ENCODE measurements around the gene UBXN2A. TPM values are rescaled to one million over a fixed set of nuclear protein-coding genes. Genes with fewer than 3 reads are reported as not detected.
A peak's percentile ranks its signal among the peaks of the same experiment; 100 is the strongest.

The UBXN2A gene
- polyA plus RNA-seq, 3 donors: 2.0 to 6.8 (median 5.5) TPM

DNA sequence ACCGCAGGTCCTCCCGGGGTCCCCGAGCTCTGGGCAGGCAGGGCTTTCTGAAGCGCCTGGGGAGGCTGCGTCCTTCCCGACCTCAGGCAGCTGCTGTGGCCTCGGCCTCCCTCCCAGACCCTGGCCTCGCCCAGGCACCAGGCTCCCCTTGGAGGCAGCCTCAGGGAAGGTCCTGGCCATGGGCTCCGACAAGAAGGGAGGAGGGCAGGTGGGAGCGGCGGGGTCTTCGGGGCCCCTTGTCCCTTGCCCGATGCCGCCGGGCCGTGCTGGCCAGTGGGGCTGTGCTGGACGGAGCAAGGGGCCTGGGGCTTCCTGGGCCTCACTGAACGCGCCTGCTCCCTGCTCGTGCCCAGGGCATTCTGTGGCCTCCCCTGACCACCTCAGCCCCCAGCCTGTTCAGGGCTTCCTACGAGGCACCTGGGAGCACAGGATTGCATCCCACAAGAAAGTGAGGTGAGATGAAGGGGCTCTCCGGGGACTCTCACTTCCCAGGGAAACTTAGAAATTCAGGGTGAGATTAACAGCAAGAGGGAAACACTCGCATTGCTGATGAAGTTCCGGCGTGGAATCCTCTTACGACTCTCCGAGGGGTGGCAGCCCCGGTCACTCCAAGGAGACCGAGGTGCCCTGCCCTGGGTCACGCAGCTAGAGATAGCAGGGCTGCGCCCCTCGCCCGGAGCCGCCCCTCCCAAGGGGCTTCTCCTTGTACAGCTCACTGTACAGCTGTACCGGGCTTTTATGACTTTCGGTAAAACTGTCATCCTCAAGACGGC lies 70.4 kb downstream of the UBXN2A start:
- Histone ChIP-seq H3K9me3 (replicated peaks in 1 of 2; ENCODE audit: control insufficient read depth in 1 of 2, insufficient read depth in 1 of 2, low read length in 2 of 2) (peaks cover 0 to 11% of the 10 kb centered on the region in 2 donors), H3K79me2 (ENCODE audit: insufficient read depth, low read length) (no peaks in the 10 kb centered on the region), H2AFZ (ENCODE audit: insufficient read depth, low read depth, low read length, poor library complexity, severe bottlenecking) (no peak overlapping the region), H3K36me3 (replicated peaks in 1 of 2; ENCODE audit: control insufficient read depth in 1 of 2, insufficient read depth in 2 of 2, low read length in 2 of 2) (no peaks in the 10 kb centered on the region), H3K4me3 (replicated peaks in 1 of 3; ENCODE audit: low read depth in 2 of 3, low read length in 3 of 3) (peak overlapping the region in 1 of 3 experiments; percentile 54), H3K4me2 (replicated peaks; ENCODE audit: extremely low read depth, low read length, poor library complexity, severe bottlenecking) (peak overlapping the region; percentile 65), H3K9ac (ENCODE audit: insufficient read depth, low read length, poor library complexity, severe bottlenecking) (peak overlapping the region; percentile 47), H3K4me1 (ENCODE audit: control insufficient read depth in 1 of 2, insufficient read depth in 2 of 2, low read length in 2 of 2) (peaks cover 9 to 14% of the 10 kb centered on the region in 2 donors), H3K27me3 (ENCODE audit: control insufficient read depth in 2 of 2, insufficient read depth in 2 of 2, low read length in 2 of 2) (peaks cover 26 to 40% of the 10 kb centered on the region in 2 donors), H3K27ac (ENCODE audit: low read depth in 1 of 2, low read length in 2 of 2) (no peak overlapping the region), H4K20me1 (ENCODE audit: insufficient read depth, low read length) (no peaks in the 10 kb centered on the region)
- H3K27me3 Mint-ChIP-seq (ENCODE audit: low read depth in 3 of 3): peaks cover 37 to 52% (median 51%) of the 10 kb centered on the region in 3 donors
- H3K36me3 Mint-ChIP-seq: peaks cover 0 to 8% of the 10 kb centered on the region in 2 donors
- intact Hi-C loops (cut with micrococcal nuclease): no loop called here
- no peak overlapping the region for H3K27ac Mint-ChIP-seq
- no peak for DNase-seq
- WGBS (ENCODE audit: insufficient coverage): 52% methylated on average over 32 of the region's 37 CpGs
- peak overlapping the region in 1 of 2 donors; percentile 53 for H3K4me3 Mint-ChIP-seq
- H3K9me3 Mint-ChIP-seq: peaks cover 0 to 17% (median 2%) of the 10 kb centered on the region in 7 donors
- TF ChIP-seq, protein P1, sequence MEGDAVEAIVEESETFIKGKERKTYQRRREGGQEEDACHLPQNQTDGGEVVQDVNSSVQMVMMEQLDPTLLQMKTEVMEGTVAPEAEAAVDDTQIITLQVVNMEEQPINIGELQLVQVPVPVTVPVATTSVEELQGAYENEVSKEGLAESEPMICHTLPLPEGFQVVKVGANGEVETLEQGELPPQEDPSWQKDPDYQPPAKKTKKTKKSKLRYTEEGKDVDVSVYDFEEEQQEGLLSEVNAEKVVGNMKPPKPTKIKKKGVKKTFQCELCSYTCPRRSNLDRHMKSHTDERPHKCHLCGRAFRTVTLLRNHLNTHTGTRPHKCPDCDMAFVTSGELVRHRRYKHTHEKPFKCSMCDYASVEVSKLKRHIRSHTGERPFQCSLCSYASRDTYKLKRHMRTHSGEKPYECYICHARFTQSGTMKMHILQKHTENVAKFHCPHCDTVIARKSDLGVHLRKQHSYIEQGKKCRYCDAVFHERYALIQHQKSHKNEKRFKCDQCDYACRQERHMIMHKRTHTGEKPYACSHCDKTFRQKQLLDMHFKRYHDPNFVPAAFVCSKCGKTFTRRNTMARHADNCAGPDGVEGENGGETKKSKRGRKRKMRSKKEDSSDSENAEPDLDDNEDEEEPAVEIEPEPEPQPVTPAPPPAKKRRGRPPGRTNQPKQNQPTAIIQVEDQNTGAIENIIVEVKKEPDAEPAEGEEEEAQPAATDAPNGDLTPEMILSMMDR (IDR thresholded peaks at IDR 0.05): no peak
- H3K4me1 Mint-ChIP-seq: peaks cover 11% of the 10 kb centered on the region

DNA sequence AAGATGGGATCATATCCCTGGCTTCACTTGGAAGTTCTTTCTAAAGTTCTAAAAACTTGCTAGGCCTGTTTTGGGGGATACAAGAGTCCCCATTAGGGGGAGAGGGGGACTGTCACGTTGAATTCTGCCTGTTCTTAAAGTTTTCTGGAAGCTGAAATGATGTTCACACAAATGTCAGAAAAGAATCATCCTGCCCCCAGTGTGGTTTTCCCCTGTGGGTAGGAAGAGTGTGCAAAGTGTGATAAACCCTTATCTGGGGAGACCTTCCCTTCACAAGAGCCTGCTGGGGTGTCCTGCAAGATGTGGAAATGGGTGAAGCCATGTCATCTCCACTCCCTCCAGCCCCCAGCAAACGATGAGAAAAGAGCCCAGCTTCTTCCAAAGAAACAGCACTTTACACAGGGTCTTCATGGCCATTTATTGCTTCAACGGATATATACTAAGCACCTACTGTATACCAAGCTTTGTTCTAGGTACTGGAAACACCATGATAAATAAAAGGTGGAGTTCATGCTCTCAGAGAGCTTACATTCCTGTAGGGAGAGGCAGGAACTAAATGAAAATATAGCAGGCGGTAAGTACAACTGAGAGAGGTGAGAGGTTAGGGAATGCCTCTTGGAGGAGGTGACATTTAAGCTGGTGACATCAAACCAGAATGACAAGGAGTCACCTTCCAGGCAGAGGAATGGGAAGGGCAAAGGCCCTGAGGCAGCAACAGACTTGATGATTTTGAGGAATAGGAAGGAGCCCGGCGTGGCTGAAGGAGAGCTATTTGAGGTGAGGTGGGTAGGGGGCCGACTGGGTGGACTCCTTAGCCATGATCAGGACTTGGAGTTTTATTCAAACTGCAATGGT lies 71.2 kb downstream of the UBXN2A start:
- intact Hi-C loops (cut with micrococcal nuclease): no loop called here
- Mint-ChIP-seq H3K36me3 (peaks cover 0 to 8% of the 10 kb centered on the region in 2 donors), H3K27ac (no peak overlapping the region), H3K4me3 (peak overlapping the region in 1 of 2 donors; percentile 53), H3K9me3 (peaks cover 0 to 17% (median 2%) of the 10 kb centered on the region in 7 donors), H3K4me1 (peaks cover 11% of the 10 kb centered on the region), H3K27me3 (ENCODE audit: low read depth in 3 of 3) (peaks cover 37 to 52% (median 51%) of the 10 kb centered on the region in 3 donors)
- Histone ChIP-seq H3K27me3 (ENCODE audit: control insufficient read depth in 2 of 2, insufficient read depth in 2 of 2, low read length in 2 of 2) (peaks cover 26 to 40% of the 10 kb centered on the region in 2 donors), H3K79me2 (ENCODE audit: insufficient read depth, low read length) (no peaks in the 10 kb centered on the region), H3K4me2 (replicated peaks; ENCODE audit: extremely low read depth, low read length, poor library complexity, severe bottlenecking) (no peak overlapping the region), H3K9ac (ENCODE audit: insufficient read depth, low read length, poor library complexity, severe bottlenecking) (no peak overlapping the region), H3K4me3 (replicated peaks in 1 of 3; ENCODE audit: low read depth in 2 of 3, low read length in 3 of 3) (no peak overlapping the region), H2AFZ (ENCODE audit: insufficient read depth, low read depth, low read length, poor library complexity, severe bottlenecking) (no peak overlapping the region), H3K36me3 (replicated peaks in 1 of 2; ENCODE audit: control insufficient read depth in 1 of 2, insufficient read depth in 2 of 2, low read length in 2 of 2) (no peaks in the 10 kb centered on the region), H3K9me3 (replicated peaks in 1 of 2; ENCODE audit: control insufficient read depth in 1 of 2, insufficient read depth in 1 of 2, low read length in 2 of 2) (peaks cover 0 to 11% of the 10 kb centered on the region in 2 donors), H3K27ac (ENCODE audit: low read depth in 1 of 2, low read length in 2 of 2) (no peak overlapping the region), H4K20me1 (ENCODE audit: insufficient read depth, low read length) (no peaks in the 10 kb centered on the region), H3K4me1 (ENCODE audit: control insufficient read depth in 1 of 2, insufficient read depth in 2 of 2, low read length in 2 of 2) (peaks cover 9 to 14% of the 10 kb centered on the region in 2 donors)
- 50% methylated on average over 2 of the region's 7 CpGs for WGBS (ENCODE audit: insufficient coverage)
- no peak for DNase-seq
- TF ChIP-seq, protein P1 (IDR thresholded peaks at IDR 0.05): no peak

Data from CD14-positive monocyte (primary cell).